Measurements from ENCODE around the gene CASK.

The CASK gene, protein sequence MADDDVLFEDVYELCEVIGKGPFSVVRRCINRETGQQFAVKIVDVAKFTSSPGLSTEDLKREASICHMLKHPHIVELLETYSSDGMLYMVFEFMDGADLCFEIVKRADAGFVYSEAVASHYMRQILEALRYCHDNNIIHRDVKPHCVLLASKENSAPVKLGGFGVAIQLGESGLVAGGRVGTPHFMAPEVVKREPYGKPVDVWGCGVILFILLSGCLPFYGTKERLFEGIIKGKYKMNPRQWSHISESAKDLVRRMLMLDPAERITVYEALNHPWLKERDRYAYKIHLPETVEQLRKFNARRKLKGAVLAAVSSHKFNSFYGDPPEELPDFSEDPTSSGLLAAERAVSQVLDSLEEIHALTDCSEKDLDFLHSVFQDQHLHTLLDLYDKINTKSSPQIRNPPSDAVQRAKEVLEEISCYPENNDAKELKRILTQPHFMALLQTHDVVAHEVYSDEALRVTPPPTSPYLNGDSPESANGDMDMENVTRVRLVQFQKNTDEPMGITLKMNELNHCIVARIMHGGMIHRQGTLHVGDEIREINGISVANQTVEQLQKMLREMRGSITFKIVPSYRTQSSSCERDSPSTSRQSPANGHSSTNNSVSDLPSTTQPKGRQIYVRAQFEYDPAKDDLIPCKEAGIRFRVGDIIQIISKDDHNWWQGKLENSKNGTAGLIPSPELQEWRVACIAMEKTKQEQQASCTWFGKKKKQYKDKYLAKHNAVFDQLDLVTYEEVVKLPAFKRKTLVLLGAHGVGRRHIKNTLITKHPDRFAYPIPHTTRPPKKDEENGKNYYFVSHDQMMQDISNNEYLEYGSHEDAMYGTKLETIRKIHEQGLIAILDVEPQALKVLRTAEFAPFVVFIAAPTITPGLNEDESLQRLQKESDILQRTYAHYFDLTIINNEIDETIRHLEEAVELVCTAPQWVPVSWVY

GRCh38 chrX:41923211-41923977 lies at the start of gene CASK:
Gene CASK (minus strand): TSS chrX:41923554. CDS start chrX:41922988, 566 bp downstream.
- peak; percentile 76 for DNase-seq

DNA sequence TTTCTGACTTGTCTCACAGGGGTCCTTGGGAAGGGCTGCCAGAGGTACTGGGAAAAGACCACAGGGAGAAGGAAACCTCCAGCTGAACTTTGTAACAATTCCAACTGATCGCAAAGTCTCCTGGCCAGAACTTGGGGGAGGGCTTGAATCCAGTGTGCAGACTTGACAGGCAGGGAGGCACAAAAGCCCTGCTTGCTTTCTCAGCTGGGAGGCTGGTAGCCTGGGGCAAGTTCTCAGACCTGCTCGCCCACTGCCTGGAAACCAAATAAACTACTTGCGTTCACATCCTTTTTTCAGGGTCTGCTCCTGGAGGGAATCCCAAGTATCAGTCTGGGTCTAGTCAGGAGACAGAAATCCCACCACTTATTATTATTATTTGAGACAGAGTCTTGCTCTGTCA lies 48.0 kb upstream of the CASK start:
- DNase-seq, result no peak

DNA sequence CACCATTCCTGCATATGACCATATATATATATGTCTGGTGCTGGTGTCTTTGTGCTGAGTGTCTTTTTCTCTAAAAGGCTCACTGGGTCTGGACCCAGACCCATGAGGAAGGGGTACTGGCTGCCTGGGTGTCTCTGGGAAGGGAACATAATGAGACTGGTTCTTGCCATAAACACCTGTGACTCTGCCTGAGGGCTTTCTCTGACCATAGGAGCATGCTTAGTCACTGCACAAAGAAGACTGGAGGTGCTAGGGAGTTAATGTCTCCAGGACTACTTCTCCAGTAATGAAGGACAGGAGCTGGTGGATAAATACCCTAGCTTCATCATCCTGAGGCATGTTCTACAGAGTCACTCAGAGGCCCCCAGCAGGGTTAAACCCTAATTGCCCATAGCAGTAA lies 47.1 kb upstream of the CASK start:
- DNase-seq, result no peak

- no peak for DNase-seq
These were observed 40.0 kb upstream of the CASK start for GRCh38 chrX:41963348-41963747.

GRCh38 chrX:41960142-41960541 lies 36.8 kb upstream of the CASK start:
- no peak for DNase-seq

GRCh38 chrX:41958861-41959260 lies 35.5 kb upstream of the CASK start:
- no peak for DNase-seq

- DNase-seq, result no peak
These were observed 32.7 kb upstream of the CASK start for GRCh38 chrX:41956027-41956426.

GRCh38 chrX:41952102-41952501 lies 28.7 kb upstream of the CASK start:
- no peak for DNase-seq

GRCh38 chrX:41946989-41947612 lies 23.7 kb upstream of the CASK start:
- no peak for DNase-seq

DNA sequence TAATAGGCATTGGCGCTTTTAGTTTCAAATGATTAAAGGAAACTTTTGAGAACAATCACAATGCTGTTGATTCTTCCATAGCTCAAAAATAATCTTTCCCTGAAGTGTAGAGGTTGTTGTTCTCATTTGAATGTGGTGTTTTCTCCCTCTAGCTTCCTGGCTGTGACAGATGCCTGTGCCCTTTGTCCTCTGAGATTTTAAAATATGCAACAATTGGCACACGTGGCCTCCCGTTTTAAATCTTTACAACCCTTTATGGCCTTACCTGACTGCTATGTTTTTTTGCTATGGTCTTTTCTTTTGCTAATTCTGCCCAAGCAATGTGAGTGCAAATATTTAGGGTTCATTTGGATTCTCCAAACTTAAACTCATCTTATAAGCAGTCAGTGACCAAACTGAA lies 22.9 kb upstream of the CASK start:
- DNase-seq, result no peak

DNA sequence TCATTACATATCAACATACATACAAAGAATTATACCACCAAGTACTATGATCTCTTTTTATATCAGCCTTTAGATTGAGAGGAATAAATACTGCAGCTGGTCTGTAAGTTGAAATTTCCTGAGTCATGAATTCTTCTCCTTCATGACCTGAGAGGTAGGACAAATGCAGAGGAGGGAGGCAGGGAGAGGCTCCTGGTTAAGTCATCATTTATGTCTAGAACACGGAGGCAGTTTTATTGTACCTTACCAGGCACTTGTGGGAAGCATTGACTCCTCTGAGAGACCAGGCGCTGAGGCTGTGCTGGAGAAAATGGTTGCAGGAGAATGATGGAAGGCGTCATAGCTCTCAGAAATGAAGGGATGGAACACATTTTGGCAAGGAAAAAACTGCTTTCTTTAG lies 12.5 kb upstream of the CASK start:
- no peak for DNase-seq

DNA sequence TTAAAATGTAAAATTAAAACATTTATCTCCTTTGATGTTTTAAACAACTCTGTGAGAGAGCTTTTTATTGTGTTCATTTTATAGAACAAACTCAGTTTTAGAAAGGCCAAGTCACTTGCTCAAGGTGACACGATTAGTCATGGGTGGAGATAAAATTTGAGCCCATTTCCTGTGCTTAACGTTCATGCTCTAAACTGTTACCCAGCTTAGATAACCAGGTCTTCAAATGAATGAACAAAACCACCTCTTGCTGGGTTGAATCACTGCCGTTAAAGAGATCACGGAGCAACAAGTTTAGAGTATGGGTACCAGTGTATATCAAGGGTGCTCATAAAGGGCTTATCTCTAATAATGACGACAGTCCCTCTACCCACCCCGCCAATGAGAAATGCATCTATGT lies 10.2 kb upstream of the CASK start:
- DNase-seq, result no peak

- DNase-seq, result no peak
These were observed 9.5 kb upstream of the CASK start for GRCh38 chrX:41932885-41933284.

DNA sequence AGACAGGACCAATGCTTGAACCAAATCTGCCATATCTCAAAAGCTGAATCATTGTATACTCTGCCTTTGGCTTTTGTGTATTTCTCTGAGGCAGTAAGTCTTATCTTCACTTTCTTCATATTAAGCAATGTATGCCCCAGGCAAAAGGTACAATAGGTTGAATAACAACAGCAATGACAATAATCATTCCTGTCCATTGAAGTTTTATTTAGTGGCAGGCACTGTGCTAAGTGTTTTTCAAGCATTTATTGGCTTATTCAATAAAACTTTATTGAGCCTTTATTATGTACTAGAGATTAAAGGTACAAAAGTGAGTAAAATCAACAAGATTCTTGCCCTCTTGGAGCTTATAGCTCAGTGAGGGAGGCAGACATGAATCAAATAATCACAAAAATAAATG lies 8.2 kb upstream of the CASK start:
- DNase-seq, result no peak

GRCh38 chrX:41923978-41924683 lies 777 bp upstream of the CASK start:
- DNase-seq, result peak; percentile 56

- DNase-seq, result no peak
These were observed 763 bp downstream of the CASK start for GRCh38 chrX:41922431-41923151.

DNA sequence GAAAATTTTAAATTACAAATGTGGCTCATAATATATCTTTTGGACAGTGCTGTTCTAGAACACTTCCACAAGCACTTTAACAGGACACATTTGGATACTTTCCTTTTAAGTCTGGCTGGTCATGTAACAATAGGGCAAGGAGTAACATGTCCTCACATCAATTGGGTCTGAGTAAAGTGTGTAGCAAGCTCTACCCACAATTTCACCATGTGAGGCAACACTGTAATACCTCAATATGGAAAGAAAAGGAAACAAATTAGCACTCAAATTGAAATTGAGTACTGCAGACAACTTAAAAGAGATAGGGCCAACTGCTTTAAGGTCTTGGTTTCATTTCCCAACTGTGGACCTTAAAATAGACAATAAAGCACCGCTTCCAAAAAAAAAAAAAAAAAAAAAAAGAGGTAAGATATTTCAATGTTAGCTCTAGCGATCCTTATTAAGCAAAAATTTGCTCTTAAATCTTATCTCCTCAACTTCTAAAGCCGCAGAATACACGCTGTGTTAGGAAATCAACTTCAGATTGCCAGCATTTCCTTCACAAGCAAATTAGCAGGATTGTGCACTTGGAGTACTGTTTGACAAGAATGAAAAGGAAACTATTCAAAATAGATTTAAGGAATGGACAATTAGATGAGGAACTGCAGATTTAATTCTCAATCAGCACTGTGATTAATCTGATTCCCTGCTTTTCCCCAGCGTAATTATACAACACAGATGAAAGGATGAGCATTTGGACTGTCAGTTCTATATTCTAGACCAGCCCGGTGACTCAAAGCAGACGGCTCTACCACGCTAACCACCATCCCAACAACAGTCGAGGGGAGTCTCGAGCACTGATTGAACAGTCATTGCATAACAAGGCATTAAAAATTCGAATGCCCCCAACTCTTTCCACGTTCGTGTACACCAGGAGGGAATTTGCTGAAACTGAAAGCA lies 1.6 kb downstream of the CASK start:
- no peak for DNase-seq

GRCh38 chrX:41919870-41920269 lies 3.5 kb downstream of the CASK start:
- no peak for DNase-seq

GRCh38 chrX:41917517-41917916 lies 5.8 kb downstream of the CASK start:
- no peak for DNase-seq

DNA sequence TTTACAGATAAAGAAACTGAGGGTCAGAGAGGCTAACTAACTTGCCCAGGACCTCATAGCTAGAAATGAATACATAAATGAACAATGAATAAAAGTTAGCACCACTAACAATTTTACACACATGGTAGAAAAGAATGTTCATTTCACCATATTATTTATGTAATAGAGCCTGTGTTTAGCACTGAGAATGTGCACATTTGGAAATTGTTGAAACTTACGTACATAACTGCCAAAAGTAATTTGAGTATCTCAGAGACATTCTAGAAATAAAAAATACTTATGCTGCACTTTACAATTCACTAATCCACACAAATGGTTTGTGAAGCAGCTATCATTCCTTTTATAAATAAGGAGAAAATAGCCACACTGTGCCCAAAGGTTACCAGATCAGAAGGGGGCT lies 9.9 kb downstream of the CASK start:
- DNase-seq, result no peak

Measured in DMS 273 treated with DMSO at 0.1 percent for 48 hours (cell line).